ENCODE results near the gene IQGAP2.
A peak's percentile ranks its signal among the peaks of the same experiment; 100 is the strongest.

Gene IQGAP2

DNA sequence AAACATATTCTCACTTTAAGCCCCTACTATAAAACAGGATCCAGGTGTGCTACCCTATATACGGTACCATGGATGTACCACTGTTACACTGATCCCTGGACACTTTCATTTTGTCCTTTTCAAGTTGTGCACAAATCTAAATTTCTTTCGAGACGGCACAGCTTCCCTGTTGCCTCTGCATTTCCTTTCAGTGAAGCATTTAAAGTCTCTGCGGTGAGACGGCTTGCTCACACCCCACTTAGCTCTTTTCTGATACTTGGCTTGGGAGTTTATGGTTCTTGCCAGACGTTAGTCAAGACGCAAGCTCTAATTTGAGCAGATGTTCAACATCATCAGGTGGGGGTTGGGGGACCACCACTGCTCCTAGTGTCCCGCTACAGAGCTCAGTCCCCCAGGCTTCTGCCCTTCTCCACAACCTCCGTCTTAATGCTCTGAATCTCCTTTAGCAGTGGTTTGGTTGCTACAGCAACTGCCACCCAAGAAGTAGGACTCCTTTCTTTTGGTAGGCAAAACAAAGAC, 204.3 kb downstream of the IQGAP2 start:
- POLR2A ChIA-PET = no interaction called here
- no peak for DNase-seq (ENCODE audit: extremely low spot score)
- TF ChIP-seq, protein P1, sequence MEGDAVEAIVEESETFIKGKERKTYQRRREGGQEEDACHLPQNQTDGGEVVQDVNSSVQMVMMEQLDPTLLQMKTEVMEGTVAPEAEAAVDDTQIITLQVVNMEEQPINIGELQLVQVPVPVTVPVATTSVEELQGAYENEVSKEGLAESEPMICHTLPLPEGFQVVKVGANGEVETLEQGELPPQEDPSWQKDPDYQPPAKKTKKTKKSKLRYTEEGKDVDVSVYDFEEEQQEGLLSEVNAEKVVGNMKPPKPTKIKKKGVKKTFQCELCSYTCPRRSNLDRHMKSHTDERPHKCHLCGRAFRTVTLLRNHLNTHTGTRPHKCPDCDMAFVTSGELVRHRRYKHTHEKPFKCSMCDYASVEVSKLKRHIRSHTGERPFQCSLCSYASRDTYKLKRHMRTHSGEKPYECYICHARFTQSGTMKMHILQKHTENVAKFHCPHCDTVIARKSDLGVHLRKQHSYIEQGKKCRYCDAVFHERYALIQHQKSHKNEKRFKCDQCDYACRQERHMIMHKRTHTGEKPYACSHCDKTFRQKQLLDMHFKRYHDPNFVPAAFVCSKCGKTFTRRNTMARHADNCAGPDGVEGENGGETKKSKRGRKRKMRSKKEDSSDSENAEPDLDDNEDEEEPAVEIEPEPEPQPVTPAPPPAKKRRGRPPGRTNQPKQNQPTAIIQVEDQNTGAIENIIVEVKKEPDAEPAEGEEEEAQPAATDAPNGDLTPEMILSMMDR (IDR thresholded peaks at IDR 0.05; ENCODE audit: control extremely low read depth, extremely low read depth, low read depth, missing control alignments) = no peak
- CTCF ChIA-PET = interaction anchor here (0.8 to 3.4 kb wide), 8 partner anchors 8 to 167 kb away, joined by 3 to 17 read pairs (median 4); no protein-coding TSS in a partner anchor

DNA sequence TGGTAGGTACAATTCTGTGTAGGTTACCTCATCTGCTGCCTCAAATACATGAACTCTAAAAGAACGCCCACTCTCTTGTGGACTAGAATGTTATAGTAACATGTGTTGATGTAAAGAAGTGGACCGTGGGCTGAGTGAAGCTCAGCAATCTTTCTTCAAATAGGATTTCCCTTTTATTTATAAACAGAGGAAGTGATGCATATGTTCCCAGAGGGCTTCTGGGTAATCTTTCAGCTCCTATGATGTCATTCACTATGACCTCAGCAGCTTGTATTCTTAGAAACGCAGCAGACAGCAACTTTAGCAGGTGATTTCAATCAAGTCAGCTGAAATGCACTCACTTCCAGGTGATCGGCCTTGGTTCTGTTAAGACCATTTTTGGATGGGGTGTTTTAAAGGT, 205.7 kb downstream of the IQGAP2 start:
- ChIA-PET POLR2A (no interaction called here), CTCF (interaction anchor here (0.8 to 3.4 kb wide), 7 partner anchors 9 to 166 kb away, joined by 3 to 12 read pairs (median 5); no protein-coding TSS in a partner anchor)
- TF ChIP-seq, protein P1 (IDR thresholded peaks at IDR 0.05; ENCODE audit: control extremely low read depth, extremely low read depth, low read depth, missing control alignments) = no peak

DNA sequence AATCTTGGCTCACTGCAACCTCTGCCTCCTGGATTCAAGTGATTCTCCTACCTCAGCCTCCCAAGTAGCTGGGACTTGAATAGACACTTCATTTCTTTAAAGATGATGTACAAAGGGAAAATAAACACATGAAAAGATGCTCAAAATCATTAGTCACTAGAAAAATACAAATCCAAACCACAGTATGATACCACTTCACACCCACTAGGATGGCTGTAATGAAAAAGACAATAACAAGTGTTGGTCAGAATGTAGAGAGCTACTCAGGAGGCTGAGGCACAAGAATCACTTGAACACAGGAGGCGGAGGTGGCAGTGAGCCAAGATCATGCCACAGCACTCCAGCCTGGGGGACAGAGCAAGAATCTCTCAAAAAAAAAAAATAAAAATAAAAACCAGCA, 207.1 kb downstream of the IQGAP2 start:
- TF ChIP-seq, protein P1 (IDR thresholded peaks at IDR 0.05; ENCODE audit: control extremely low read depth, extremely low read depth, low read depth, missing control alignments) = no peak
- ChIA-PET POLR2A (no interaction called here), CTCF (interaction anchor here (1.0 to 3.4 kb wide), 5 partner anchors 8 to 207 kb away, joined by 3 to 18 read pairs (median 12); partner anchors contain the start of gene IQGAP2)
- no peak for DNase-seq (ENCODE audit: extremely low spot score)

More for the DNA sequence above, 205.7 kb downstream of the IQGAP2 start:
- peak; percentile 36 for DNase-seq (ENCODE audit: extremely low spot score)

DNA sequence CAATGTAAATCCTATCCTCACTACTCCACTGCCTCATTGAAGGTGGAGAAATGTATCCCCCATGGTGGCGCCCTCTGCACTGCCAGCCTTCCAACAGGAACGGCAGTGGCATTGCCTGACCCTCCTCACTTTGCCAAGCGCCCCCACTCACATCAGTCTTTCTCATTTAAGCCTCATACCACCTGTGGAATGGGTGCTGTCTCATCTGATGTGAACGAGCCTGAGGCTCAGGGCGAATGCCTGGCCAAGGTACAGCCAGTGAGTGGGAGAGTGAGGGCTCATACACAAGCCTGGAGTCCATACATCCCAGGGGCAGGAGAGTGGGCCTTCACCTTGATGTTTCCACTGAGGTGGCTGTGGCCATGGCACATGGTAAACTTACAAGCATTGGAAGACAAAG, 209.9 kb downstream of the IQGAP2 start:
- no peak for DNase-seq (ENCODE audit: extremely low spot score)
- ChIA-PET POLR2A (no interaction called here), CTCF (interaction anchor here (1.3 to 2.9 kb wide), 4 partner anchors 14 to 162 kb away, joined by 4 to 18 read pairs (median 12); no protein-coding TSS in a partner anchor)
- TF ChIP-seq, protein P1 (IDR thresholded peaks at IDR 0.05; ENCODE audit: control extremely low read depth, extremely low read depth, low read depth, missing control alignments) = no peak

DNA sequence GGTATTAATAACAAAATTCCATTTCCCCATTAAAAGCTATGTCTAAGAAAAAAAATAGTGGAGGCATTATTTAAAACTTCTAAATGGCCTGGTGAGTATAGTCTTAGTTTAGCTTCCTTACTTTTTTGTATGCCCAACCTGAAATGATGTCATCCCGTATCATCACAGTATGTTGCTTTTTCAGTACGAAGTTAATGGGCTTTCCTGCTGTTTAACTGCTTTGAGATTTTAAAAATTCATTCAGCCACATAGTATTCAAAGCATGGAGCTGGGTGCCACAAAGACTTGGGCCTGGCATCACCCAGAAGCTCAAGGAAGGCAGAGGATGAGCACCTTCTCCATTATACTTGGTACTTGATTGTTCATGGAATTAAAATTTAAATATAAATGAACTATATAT, 212.7 kb downstream of the IQGAP2 start:
- ChIA-PET CTCF (interaction anchor here (1.1 to 4.7 kb wide), 3 partner anchors 9 to 159 kb away, joined by 5 to 35 read pairs (median 7); no protein-coding TSS in a partner anchor), POLR2A (no interaction called here)
- TF ChIP-seq, protein P1 (IDR thresholded peaks at IDR 0.05; ENCODE audit: control extremely low read depth, extremely low read depth, low read depth, missing control alignments) = no peak
- DNase-seq (ENCODE audit: extremely low spot score) = no peak

DNA sequence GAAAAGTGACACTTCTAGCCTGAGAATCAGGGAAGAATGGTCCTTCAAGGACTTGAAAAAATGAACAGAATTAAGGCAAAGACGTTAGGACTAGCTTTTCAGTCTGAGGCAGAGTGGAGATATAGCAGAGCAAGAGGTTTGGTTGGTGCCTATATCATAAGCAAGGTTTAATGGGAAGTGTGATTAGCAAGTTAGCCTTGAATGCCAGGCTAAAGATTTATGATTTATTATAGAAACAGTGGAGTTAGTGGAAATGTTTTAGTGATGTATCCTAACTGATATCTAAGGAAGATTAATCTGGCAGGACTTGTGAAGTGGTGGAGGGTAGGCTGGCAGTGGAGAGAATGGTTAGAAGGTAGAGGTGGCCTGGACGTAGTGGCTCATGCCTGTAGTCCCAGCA, 213.1 kb downstream of the IQGAP2 start:
- DNase-seq (ENCODE audit: extremely low spot score) = no peak
- TF ChIP-seq, protein P1 (IDR thresholded peaks at IDR 0.05; ENCODE audit: control extremely low read depth, extremely low read depth, low read depth, missing control alignments) = no peak
- POLR2A ChIA-PET = no interaction called here
- CTCF ChIA-PET = interaction anchor here (1.0 to 4.7 kb wide), 5 partner anchors 9 to 159 kb away, joined by 3 to 35 read pairs (median 7); no protein-coding TSS in a partner anchor
